ENCODE data around the gene ACAA1.

Gene ACAA1

DNA sequence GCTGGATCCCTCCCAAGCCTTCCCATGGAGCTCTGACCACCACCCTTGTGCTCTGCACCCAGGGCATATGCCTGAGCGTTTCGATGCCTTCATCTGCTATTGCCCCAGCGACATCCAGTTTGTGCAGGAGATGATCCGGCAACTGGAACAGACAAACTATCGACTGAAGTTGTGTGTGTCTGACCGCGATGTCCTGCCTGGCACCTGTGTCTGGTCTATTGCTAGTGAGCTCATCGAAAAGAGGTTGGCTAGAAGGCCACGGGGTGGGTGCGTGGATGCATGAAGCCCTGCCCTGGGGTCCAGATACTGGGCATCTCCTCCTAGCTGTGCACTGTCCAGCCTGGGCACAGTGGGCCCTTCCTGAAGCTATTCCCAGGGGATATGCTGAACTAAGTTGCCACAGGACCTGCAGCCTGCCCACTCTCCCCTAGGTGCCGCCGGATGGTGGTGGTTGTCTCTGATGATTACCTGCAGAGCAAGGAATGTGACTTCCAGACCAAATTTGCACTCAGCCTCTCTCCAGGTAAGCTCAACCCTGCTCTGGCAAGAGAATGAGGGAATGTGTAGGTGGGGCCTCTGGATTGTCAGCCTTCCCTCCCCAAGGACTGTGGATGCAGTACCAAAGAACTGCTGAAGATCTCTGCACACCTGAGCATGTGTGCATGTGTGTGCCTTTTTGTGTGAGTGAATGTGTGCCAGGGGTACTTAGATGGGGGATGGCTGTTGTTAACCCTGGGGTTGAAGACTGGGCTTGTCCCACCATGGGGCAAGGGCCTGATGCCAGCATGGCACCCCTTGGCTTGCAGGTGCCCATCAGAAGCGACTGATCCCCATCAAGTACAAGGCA is 3.6 kb upstream of the ACAA1 start:
- H3K9me3 Mint-ChIP-seq = peaks cover 4% of the 10 kb centered on the region
- DNase-seq = no peak
- H3K27ac Mint-ChIP-seq = no peak overlapping the region
- H3K27me3 Mint-ChIP-seq (ENCODE audit: low read depth, poor library complexity) = peaks cover 23% of the 10 kb centered on the region
- peaks cover 34% of the 10 kb centered on the region for H3K4me1 Mint-ChIP-seq
- peaks cover 14% of the 10 kb centered on the region for H3K36me3 Mint-ChIP-seq (ENCODE audit: low read depth)
- H3K4me3 Mint-ChIP-seq = peak overlapping the region; percentile 90
- TF ChIP-seq, protein P1, sequence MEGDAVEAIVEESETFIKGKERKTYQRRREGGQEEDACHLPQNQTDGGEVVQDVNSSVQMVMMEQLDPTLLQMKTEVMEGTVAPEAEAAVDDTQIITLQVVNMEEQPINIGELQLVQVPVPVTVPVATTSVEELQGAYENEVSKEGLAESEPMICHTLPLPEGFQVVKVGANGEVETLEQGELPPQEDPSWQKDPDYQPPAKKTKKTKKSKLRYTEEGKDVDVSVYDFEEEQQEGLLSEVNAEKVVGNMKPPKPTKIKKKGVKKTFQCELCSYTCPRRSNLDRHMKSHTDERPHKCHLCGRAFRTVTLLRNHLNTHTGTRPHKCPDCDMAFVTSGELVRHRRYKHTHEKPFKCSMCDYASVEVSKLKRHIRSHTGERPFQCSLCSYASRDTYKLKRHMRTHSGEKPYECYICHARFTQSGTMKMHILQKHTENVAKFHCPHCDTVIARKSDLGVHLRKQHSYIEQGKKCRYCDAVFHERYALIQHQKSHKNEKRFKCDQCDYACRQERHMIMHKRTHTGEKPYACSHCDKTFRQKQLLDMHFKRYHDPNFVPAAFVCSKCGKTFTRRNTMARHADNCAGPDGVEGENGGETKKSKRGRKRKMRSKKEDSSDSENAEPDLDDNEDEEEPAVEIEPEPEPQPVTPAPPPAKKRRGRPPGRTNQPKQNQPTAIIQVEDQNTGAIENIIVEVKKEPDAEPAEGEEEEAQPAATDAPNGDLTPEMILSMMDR (IDR thresholded peaks at IDR 0.05) = no peak

DNA sequence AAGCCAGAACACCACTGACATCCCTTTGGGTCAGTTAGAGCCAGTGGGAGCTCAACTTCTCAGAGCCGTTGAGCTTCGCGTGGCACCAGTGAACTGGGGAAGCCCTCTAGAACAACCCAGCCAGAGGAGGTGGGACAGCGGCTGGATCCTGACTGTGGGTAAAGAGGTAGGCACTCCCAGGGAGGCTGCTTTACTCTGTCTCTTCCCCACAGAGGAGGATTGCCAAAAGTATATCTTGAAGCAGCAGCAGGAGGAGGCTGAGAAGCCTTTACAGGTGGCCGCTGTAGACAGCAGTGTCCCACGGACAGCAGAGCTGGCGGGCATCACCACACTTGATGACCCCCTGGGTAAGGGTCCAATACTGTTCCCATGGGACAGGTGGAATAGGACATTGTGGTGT is 2.7 kb upstream of the ACAA1 start:
- TF ChIP-seq, protein P1 (IDR thresholded peaks at IDR 0.05) = no peak
- no peak for DNase-seq
- Mint-ChIP-seq H3K36me3 (ENCODE audit: low read depth) (peaks cover 14% of the 10 kb centered on the region), H3K4me1 (peaks cover 41% of the 10 kb centered on the region), H3K27me3 (ENCODE audit: low read depth, poor library complexity) (peaks cover 17% of the 10 kb centered on the region), H3K4me3 (peak overlapping the region; percentile 90), H3K9me3 (no peaks in the 10 kb centered on the region), H3K27ac (no peak overlapping the region)

GRCh38 chr3:38139191-38139590 is 2.3 kb upstream of the ACAA1 start:
- Mint-ChIP-seq H3K27ac (no peak overlapping the region), H3K27me3 (ENCODE audit: low read depth, poor library complexity) (peaks cover 17% of the 10 kb centered on the region), H3K9me3 (no peaks in the 10 kb centered on the region), H3K36me3 (ENCODE audit: low read depth) (peaks cover 17% of the 10 kb centered on the region), H3K4me3 (peak overlapping the region; percentile 90), H3K4me1 (peaks cover 41% of the 10 kb centered on the region)
- TF ChIP-seq, protein P1 (IDR thresholded peaks at IDR 0.05) = no peak
- DNase-seq = no peak

GRCh38 chr3:38138349-38139190 is 1.6 kb upstream of the ACAA1 start, which contains the start of gene MYD88:
Gene MYD88 (plus strand): TSS chr3:38138661. CDS start chr3:38138701, 40 bp downstream.
- no peaks in the 10 kb centered on the region for H3K9me3 Mint-ChIP-seq
- DNase-seq = peak; percentile 77

DNA sequence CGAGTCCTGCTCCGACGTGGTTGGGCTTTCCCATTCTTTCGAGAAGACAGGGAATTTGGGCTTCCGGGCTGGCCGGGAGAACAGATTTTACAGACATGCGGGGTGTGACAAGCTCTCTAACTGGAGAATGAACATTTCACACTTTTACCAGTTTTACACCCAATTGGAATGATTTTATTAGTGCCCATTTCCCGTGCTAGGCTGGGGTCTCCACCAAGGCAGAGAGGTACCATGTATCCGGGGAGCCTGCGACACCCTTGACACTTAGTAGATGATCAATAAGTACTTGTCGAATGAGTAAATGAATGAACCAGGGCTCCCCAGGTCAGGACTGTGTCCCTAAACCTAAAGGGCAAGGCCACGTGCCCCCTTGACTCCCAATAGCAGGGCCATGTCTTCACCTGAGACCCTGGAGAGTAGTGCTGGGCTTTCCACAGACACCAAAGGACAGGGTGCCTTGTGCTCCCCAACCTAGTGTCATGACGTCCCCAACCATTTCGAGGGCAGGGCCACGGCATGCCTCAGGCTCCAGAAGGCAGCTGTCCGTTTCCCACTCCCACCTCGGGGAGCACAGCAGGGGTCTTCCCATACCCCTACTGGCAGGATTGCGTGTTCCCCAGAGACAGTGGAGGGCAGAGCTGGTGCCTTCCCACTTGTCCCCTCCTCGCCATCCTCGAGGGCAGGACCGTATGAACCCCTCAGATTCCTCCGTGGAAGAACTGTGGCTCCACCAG is 855 bp upstream of the ACAA1 start:
- Mint-ChIP-seq H3K36me3 (ENCODE audit: low read depth) (peaks cover 22% of the 10 kb centered on the region), H3K27ac (peak overlapping the region; percentile 90), H3K4me3 (peak overlapping the region; percentile 90), H3K4me1 (peaks cover 41% of the 10 kb centered on the region), H3K9me3 (no peaks in the 10 kb centered on the region), H3K27me3 (ENCODE audit: low read depth, poor library complexity) (peaks cover 17% of the 10 kb centered on the region)
- no peak for DNase-seq
- TF ChIP-seq, protein P1 (IDR thresholded peaks at IDR 0.05) = no peak

More at GRCh38 chr3:38138349-38139190, 1.6 kb upstream of the ACAA1 start, which contains the start of gene MYD88:
- Mint-ChIP-seq H3K36me3 (ENCODE audit: low read depth) (peaks cover 19% of the 10 kb centered on the region), H3K4me3 (peak within 1 kb of the TSS; percentile 90), H3K27me3 (ENCODE audit: low read depth, poor library complexity) (peaks cover 17% of the 10 kb centered on the region), H3K27ac (peak within 1 kb of the TSS; percentile 90), H3K4me1 (peaks cover 41% of the 10 kb centered on the region)
- TF ChIP-seq, protein P1 (IDR thresholded peaks at IDR 0.05) = no peak

All from nephron progenitor cell (in vitro differentiated cells).